H9 (cell line): Measurements from ENCODE around the gene RRAD. TPM values are rescaled to one million over a fixed set of nuclear protein-coding genes. Genes with fewer than 3 reads are reported as not detected.
A peak's percentile ranks its signal among the peaks of the same experiment; 100 is the strongest.

Experiments used
- DNase-seq: peaks from one replicate; pipeline ENCODE4 v3.0.0-alpha.2; 2017
- H2AFZ ChIP-seq: one replicate; pipeline ENCODE4 v1.6.1; 2013; ENCODE audit warnings: mild to moderate bottlenecking, low read length, control low read depth, moderate library complexity
- H2AK5ac ChIP-seq: 2 replicates; pipeline ENCODE4 v1.6.1; 2013; ENCODE audit warnings: low read length, control low read depth, mixed read lengths; ENCODE audit not compliant: insufficient read length
- H2BK120ac ChIP-seq: one replicate; pipeline ENCODE4 v1.6.1; 2013; ENCODE audit warnings: low read depth, mild to moderate bottlenecking, low read length, control low read depth, inconsistent platforms; ENCODE audit not compliant: poor library complexity, severe bottlenecking
- H2BK12ac ChIP-seq: 2 replicates; pipeline ENCODE4 v1.6.1; 2013; ENCODE audit warnings: low read length, control low read depth, mixed read lengths, low read depth; ENCODE audit not compliant: insufficient read length
- H2BK15ac ChIP-seq: 2 replicates; pipeline ENCODE4 v1.6.1; 2013; ENCODE audit warnings: low read depth, low read length, control low read depth
- H2BK20ac ChIP-seq: one replicate; pipeline ENCODE4 v1.6.1; 2013; ENCODE audit warnings: low read depth, mild to moderate bottlenecking, low read length, control low read depth, inconsistent platforms; ENCODE audit not compliant: poor library complexity, severe bottlenecking
- H2BK5ac ChIP-seq: 2 replicates; pipeline ENCODE4 v1.6.1; 2013; ENCODE audit warnings: low read length, control low read depth, mixed read lengths; ENCODE audit not compliant: insufficient read length
- H3K14ac ChIP-seq: 2 replicates; pipeline ENCODE4 v1.6.1; 2013; ENCODE audit warnings: low read length, control low read depth; ENCODE audit not compliant: insufficient read depth
- H3K18ac ChIP-seq: 2 replicates; pipeline ENCODE4 v1.6.1; 2013; ENCODE audit warnings: low read depth, mild to moderate bottlenecking, mixed read lengths, low read length, control low read depth; ENCODE audit not compliant: insufficient read length
- H3K23ac ChIP-seq: 2 replicates; pipeline ENCODE4 v1.6.1; 2013; ENCODE audit warnings: low read length, control low read depth, mixed read lengths, low read depth; ENCODE audit not compliant: insufficient read length
- H3K23me2 ChIP-seq: 2 replicates; pipeline ENCODE4 v1.6.1; 2013; ENCODE audit warnings: low read depth, mild to moderate bottlenecking, mixed read lengths, low read length, control low read depth; ENCODE audit not compliant: insufficient read length, poor library complexity, severe bottlenecking
- H3K27ac ChIP-seq: 2 replicates; pipeline ENCODE4 v1.5.1; 2013; ENCODE audit warnings: low read length, control low read depth, mixed read lengths, low read depth; ENCODE audit not compliant: insufficient read length
- H3K27me3 ChIP-seq: 2 replicates; pipeline ENCODE4 v1.6.1; 2013; ENCODE audit warnings: low read length, control low read depth, inconsistent platforms; ENCODE audit not compliant: insufficient read depth
- H3K4ac ChIP-seq: 2 replicates; pipeline ENCODE4 v1.6.1; 2013; ENCODE audit warnings: low read depth, mild to moderate bottlenecking, control low read depth, inconsistent platforms, low read length, moderate library complexity
- H3K4me1 ChIP-seq: 2 replicates; pipeline ENCODE4 v1.6.1; 2013; ENCODE audit warnings: low read length, control low read depth, inconsistent platforms; ENCODE audit not compliant: insufficient read depth
- H3K4me2 ChIP-seq: 2 replicates; pipeline ENCODE4 v1.6.1; 2013; ENCODE audit warnings: low read length, control low read depth, mixed read lengths; ENCODE audit not compliant: insufficient read length, insufficient read depth
- H3K56ac ChIP-seq: 2 replicates; pipeline ENCODE4 v1.6.1; 2013; ENCODE audit warnings: low read depth, mild to moderate bottlenecking, mixed read lengths, low read length, control low read depth; ENCODE audit not compliant: insufficient read length
- H3K79me1 ChIP-seq: 2 replicates; pipeline ENCODE4 v1.6.1; 2013; ENCODE audit warnings: low read depth, mild to moderate bottlenecking, moderate library complexity, low read length, control low read depth, inconsistent platforms; ENCODE audit not compliant: insufficient read depth, poor library complexity, severe bottlenecking
- H3K79me2 ChIP-seq: 2 replicates; pipeline ENCODE4 v1.6.1; 2013; ENCODE audit warnings: low read length, control low read depth, inconsistent platforms; ENCODE audit not compliant: insufficient read depth
- H3K9ac ChIP-seq: 2 replicates; pipeline ENCODE4 v1.6.1; 2013; ENCODE audit warnings: low read length, control low read depth, mixed read lengths; ENCODE audit not compliant: insufficient read length; ENCODE audit errors: extremely low read depth
- H3K9me3 ChIP-seq: one replicate; pipeline ENCODE4 v1.6.1; 2013; ENCODE audit warnings: low read depth, low read length, inconsistent platforms; ENCODE audit not compliant: control insufficient read depth
- H3T11ph ChIP-seq: one replicate; pipeline ENCODE4 v1.6.1; 2013; ENCODE audit warnings: mild to moderate bottlenecking, low read length, control low read depth, inconsistent platforms
- H4K20me1 ChIP-seq: one replicate; pipeline ENCODE4 v1.6.1; 2013; ENCODE audit not compliant: control insufficient read depth, insufficient read length, insufficient read depth
- H4K5ac ChIP-seq: 2 replicates; pipeline ENCODE4 v1.6.1; 2013; ENCODE audit warnings: low read depth, mild to moderate bottlenecking, mixed read lengths, low read length, control low read depth; ENCODE audit not compliant: insufficient read length
- H4K8ac ChIP-seq: replicated peaks from 2 replicates; pipeline ENCODE4 v1.6.1; 2013; ENCODE audit warnings: low read length, control low read depth, mixed read lengths, low read depth; ENCODE audit not compliant: insufficient read length
- H4K91ac ChIP-seq: 2 replicates; pipeline ENCODE4 v1.6.1; 2013; ENCODE audit warnings: low read depth, mild to moderate bottlenecking, moderate library complexity, mixed read lengths, low read length, control low read depth; ENCODE audit not compliant: insufficient read length
- H3K27ac Mint-ChIP-seq, 3 experiments: 2 replicates in 2 of 3; 3 replicates in 1 of 3; pipeline ENCODE4 v1.8.0; 2020 to 2021; ENCODE audit warnings: mixed read lengths in 3 of 3, mild to moderate bottlenecking in 1 of 3, moderate library complexity in 1 of 3
- H3K27me3 Mint-ChIP-seq: 2 replicates; pipeline ENCODE4 v1.8.0; 2021; ENCODE audit warnings: low read depth, mild to moderate bottlenecking, moderate library complexity, mixed read lengths
- H3K36me3 Mint-ChIP-seq, 3 experiments: 2 replicates in 2 of 3; 3 replicates in 1 of 3; pipeline ENCODE4 v1.8.0; 2020 to 2021; ENCODE audit warnings: low read depth in 3 of 3, mixed read lengths in 3 of 3; ENCODE audit not compliant: insufficient read depth in 1 of 3
- H3K4me1 Mint-ChIP-seq, 2 experiments: 2 replicates each; pipeline ENCODE4 v1.8.0; 2020; ENCODE audit warnings: mixed read lengths in 2 of 2
- H3K4me3 Mint-ChIP-seq, 2 experiments: 2 replicates in 1 of 2; 3 replicates in 1 of 2; pipeline ENCODE4 v1.8.0; 2020 to 2021; ENCODE audit warnings: mild to moderate bottlenecking in 2 of 2, mixed read lengths in 2 of 2, moderate library complexity in 1 of 2
- H3K9me3 Mint-ChIP-seq, 2 experiments: 2 replicates in 1 of 2; 3 replicates in 1 of 2; pipeline ENCODE4 v1.8.0; 2020; ENCODE audit warnings: mild to moderate bottlenecking in 2 of 2, mixed read lengths in 2 of 2, moderate library complexity in 1 of 2
- CTCF ChIP-seq: fragments of 200-600 bp; sonication (generic); conservative IDR thresholded peaks from 3 replicates; pipeline ENCODE4 v1.8.0; 2021; ENCODE audit warnings: antibody characterized with exemption, mild to moderate bottlenecking
- WGBS: extraction: QIAGEN DNeasy Blood & Tissue Kit; methylation state at CpG from one replicate; pipeline ENCODE4 v1.1.7; 2013; ENCODE audit warnings: missing lambda C conversion rate, low lambda C conversion rate, mixed read lengths; ENCODE audit not compliant: insufficient read length; ENCODE audit errors: extremely low coverage; 5-methylcytosine and 5-hydroxymethylcytosine counted together
- total RNA-seq: library from RNA; stranded (reverse); gene quantifications from 2 replicates; pipeline ENCODE4 v1.2.1, GENCODE V29; 2021

Gene RRAD
- total RNA-seq, 1 experiment from 2014 or later = 0.72 TPM

- Histone ChIP-seq H2BK12ac (no peak overlapping the region), H4K5ac (no peak overlapping the region), H3K27ac (no peak overlapping the region), H3K4me2 (no peak overlapping the region), H2BK20ac (no peak overlapping the region), H4K20me1 (no peaks in the 10 kb centered on the region), H3K79me1 (no peaks in the 10 kb centered on the region), H3K4me1 (no peaks in the 10 kb centered on the region), H2AFZ (no peak overlapping the region), H3K9me3 (no peaks in the 10 kb centered on the region), H3K23me2 (no peaks in the 10 kb centered on the region), H2BK15ac (no peak overlapping the region), H3K27me3 (no peaks in the 10 kb centered on the region), H3T11ph (no peak overlapping the region), H3K18ac (no peak overlapping the region), H2BK120ac (no peak overlapping the region), H3K56ac (no peak overlapping the region), H3K4ac (no peak overlapping the region), H2AK5ac (no peak overlapping the region), H3K9ac (no peak overlapping the region), H2BK5ac (no peak overlapping the region), H3K79me2 (no peaks in the 10 kb centered on the region), H3K14ac (no peak overlapping the region), H4K91ac (no peak overlapping the region), H3K23ac (no peak overlapping the region), H4K8ac (no peak overlapping the region)
- WGBS = no CpG with 5 or more reads among the region's 10 CpGs
- Mint-ChIP-seq H3K9me3 (no peaks in the 10 kb centered on the region), H3K36me3 (no peaks in the 10 kb centered on the region; a peak in 1 of 7 replicates), H3K27me3 (peaks cover 38% of the 10 kb centered on the region), H3K4me3 (no peak overlapping the region), H3K4me1 (peaks cover 0 to 5% of the 10 kb centered on the region in 2 experiments; a peak in 2 of 4 replicates), H3K27ac (no peak overlapping the region)
- peak; percentile 36; the same call in 1 of the 3 replicates for TF ChIP-seq CTCF
- peak; percentile 66 for DNase-seq
Observed at GRCh38 chr16:66913081-66913480, 12.3 kb downstream of the RRAD start.
